Esophagus squamous epithelium (tissue), 4 donors: ENCODE measurements around the gene REEP1.

ENCODE experiments used
- CTCF ChIP-seq, 6 experiments: fragments of 450-650 bp in 4 of 6; fragments of 200-600 bp in 2 of 6; sonication (generic) in 2 of 6; IDR thresholded peaks; one replicate each; pipeline ENCODE4 v1.5.1; 2016 to 2019; ENCODE audit warnings: antibody characterized with exemption in 6 of 6, mild to moderate bottlenecking in 4 of 6, moderate library complexity in 4 of 6
- POLR2A ChIP-seq, 4 donors: fragments of 450-650 bp; IDR thresholded peaks; one replicate each; pipeline ENCODE4 v1.6.1; 2017; ENCODE audit warnings: antibody characterized with exemption in 4 of 4, mild to moderate bottlenecking in 4 of 4, moderate library complexity in 3 of 4

- TF ChIP-seq CTCF (IDR thresholded peaks at IDR 0.05) (no peak), POLR2A (IDR thresholded peaks at IDR 0.05) (no peak)
Measured at GRCh38 chr2:86305915-86306254, 31.5 kb downstream of the REEP1 start.
